Measurements from ENCODE around the gene CYBC1.
A peak's percentile ranks its signal among the peaks of the same experiment; 100 is the strongest.

GRCh38 chr17:82418001-82418986 is 32.3 kb downstream of the CYBC1 start, which contains the start of the genes HEXD and OGFOD3:
- TF ChIP-seq CTCF (IDR thresholded peaks at IDR 0.05; ENCODE audit: low read depth, low read length, missing input control) (no peak), RXRA (IDR thresholded peaks at IDR 0.05) (no peak), ZBTB33 (IDR thresholded peaks at IDR 0.05) (no peak), YY1 (IDR thresholded peaks at IDR 0.05) (peak; percentile 18), TAF1 (conservative IDR thresholded peaks at IDR 0.05) (no peak), REST (IDR thresholded peaks at IDR 0.05) (no peak), FOXA1 (IDR thresholded peaks at IDR 0.05) (no peak), RAD21 (IDR thresholded peaks at IDR 0.05) (peak in 1 of 2 donors; percentile 20), GABPA (IDR thresholded peaks at IDR 0.05 in 1 of 2, conservative IDR thresholded peaks at IDR 0.05 in 1 of 2) (no peak), NR2F2 (IDR thresholded peaks at IDR 0.05) (no peak), ATF3 (IDR thresholded peaks at IDR 0.05) (no peak), SP1 (IDR thresholded peaks at IDR 0.05) (no peak), JUND (IDR thresholded peaks at IDR 0.05) (no peak), HNF4G (IDR thresholded peaks at IDR 0.05) (no peak)

All from liver (tissue), 3 donors.